ENCODE results near the gene MRPL20. TPM values are rescaled to one million over a fixed set of nuclear protein-coding genes. Genes with fewer than 3 reads are reported as not detected.
"Not testable (repeated sequence)": the region's sequence is repeated elsewhere in the genome, so short reads cannot be mapped to it uniquely, and the experiment has no call there.

MRPL20 gene
- total RNA-seq, 1 donor from 2014 or later: 150 TPM

DNA sequence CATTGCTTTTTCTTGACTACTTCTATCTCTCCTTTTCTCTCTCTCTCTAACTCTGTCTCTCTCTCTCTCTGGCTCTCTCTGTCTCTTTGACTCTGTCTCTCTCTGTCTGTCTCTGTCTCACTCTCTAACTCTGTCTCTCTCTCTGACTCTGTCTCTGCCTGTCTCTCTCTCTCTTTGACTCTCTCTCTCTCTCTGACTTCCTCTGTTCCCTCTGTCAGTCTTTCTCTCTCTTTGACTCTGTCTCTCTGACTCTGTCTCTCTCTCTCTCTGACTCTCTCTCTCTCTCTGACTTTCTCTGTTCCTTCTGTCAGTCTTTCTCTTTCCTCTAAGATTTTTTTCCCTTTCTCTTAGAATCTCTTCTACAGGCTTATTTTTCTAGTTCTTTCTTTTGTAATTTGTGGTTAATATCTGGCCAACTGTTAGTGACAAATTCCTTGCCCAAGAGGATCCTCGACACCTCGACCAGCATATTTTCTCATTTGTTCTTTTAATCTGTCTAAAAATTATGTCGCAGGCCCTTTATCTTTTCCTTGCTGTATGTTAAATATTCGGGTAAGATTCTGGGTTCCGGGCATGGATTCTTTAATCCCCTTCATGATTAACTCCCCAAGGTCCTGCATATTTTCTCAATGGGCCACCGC is 42.1 kb upstream of the MRPL20 start, which contains the start of gene ATAD3C:
ATAD3C (plus strand) TSS at position 591 of the 641 bp plus-strand sequence. CDS start 995 bp downstream, outside the sequence.
- no peak for DNase-seq (ENCODE audit: low read depth)
- H3K4me3 ChIP-seq (ENCODE audit: low read depth, low read length): no peak within 1 kb of the TSS
- TF ChIP-seq, protein P1, sequence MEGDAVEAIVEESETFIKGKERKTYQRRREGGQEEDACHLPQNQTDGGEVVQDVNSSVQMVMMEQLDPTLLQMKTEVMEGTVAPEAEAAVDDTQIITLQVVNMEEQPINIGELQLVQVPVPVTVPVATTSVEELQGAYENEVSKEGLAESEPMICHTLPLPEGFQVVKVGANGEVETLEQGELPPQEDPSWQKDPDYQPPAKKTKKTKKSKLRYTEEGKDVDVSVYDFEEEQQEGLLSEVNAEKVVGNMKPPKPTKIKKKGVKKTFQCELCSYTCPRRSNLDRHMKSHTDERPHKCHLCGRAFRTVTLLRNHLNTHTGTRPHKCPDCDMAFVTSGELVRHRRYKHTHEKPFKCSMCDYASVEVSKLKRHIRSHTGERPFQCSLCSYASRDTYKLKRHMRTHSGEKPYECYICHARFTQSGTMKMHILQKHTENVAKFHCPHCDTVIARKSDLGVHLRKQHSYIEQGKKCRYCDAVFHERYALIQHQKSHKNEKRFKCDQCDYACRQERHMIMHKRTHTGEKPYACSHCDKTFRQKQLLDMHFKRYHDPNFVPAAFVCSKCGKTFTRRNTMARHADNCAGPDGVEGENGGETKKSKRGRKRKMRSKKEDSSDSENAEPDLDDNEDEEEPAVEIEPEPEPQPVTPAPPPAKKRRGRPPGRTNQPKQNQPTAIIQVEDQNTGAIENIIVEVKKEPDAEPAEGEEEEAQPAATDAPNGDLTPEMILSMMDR (conservative IDR thresholded peaks at IDR 0.05; ENCODE audit: low read depth, low read length): no peak

DNA sequence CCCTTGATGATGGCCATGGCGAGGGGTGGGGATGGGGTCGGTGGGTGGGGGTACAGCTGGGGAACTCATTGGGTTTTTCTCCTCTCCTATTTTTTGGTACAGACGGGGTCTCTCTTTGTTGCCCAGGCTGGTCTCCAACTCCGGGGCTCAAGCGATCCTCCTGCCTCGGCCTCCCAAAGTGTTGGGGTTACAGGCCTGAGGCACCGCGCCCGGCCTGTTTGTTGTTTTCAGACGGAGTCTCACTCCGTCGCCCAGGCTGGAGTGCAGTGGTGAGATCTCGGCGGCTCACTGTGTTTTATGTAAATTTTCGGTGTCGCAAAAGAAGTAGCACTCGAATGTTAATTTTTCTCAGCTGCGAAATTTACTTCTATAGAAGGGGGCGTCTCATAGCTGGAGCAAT is 39.5 kb upstream of the MRPL20 start:
- not testable (repeated sequence) for H3K4me3 ChIP-seq (ENCODE audit: low read depth, low read length); DNase-seq (ENCODE audit: low read depth)

DNA sequence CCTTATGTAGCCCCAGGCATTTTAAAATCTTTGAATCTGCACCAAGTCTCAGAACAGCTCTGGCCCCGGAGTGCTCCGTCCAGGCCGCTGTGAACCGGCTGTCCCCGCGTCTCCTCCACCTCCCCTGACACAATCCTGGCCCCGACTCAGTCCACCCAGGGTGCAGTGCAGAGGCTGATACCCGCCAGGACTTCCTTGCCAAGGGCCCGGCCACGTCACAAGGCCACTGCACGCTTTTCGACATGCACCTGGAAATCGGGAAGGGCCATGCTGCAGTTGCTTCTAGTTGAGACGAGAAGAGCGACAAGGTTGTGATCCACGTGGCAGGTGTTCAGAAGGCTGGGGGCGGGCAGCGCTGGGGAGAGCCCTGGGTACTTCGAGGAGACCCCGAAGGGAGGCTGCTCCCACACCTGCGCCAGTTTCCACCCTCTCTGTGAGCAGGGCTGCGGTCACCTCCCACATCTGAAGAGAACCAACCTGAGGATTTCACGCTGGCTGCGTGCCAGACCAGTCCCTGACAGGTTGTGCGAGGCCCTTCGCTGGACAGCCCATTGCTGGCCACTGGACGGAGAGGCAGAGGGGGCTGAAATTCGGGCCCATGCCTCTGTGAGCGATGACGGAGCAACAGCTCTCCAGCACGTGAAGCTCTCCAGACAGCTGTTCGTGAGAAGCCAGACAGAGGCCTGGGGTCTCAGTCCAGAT is 35.1 kb upstream of the MRPL20 start:
- no peak for DNase-seq (ENCODE audit: low read depth)
- TF ChIP-seq, protein P1 (conservative IDR thresholded peaks at IDR 0.05; ENCODE audit: low read depth, low read length): no peak
- no peak overlapping the region for H3K4me3 ChIP-seq (ENCODE audit: low read depth, low read length)

DNA sequence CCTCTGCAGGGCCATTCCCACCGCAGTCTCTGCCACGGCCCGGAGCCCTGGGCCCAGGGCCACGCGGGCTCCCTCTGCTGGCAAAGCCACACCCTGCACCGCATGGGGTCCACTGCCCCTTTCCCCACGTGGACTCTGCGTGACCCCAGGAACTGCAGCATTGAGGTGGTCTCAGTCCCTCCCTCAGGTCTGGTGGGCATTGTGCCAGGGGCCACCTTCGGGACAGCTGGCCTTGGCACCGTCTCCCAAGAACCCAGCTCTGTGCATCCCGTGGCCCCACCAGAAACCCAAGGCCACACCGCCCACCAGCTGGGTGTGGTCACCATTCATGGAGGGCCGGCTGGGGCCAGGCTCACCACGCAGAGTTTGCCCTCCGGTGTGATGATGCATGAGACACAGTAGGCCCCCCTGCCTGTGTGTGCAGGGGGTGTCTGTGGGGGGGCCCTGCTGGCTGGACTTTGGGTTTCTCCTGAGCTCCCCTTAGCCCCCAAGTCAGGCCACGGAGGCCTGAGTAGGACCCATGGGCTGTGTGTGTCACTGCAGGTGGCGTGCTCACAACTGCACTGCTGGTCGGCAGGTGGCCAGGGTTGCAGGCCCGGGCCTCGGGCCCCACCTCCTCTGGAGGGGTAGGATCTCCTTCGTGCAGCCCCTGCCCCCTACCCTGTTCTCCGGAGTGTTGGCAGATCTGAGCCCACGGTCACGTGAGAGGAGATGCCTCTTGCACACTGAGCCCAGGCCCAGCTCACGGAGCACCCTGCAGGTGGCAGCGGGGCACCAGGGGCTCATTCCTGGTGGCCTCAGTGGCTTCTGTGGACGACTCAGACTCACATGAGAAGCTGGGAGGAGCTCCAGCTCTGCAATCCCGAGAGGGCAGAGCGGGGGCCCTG is 34.2 kb upstream of the MRPL20 start:
- TF ChIP-seq, protein P1 (conservative IDR thresholded peaks at IDR 0.05; ENCODE audit: low read depth, low read length): peak; percentile 87
- no peak for DNase-seq (ENCODE audit: low read depth)
- no peak overlapping the region for H3K4me3 ChIP-seq (ENCODE audit: low read depth, low read length)

DNA sequence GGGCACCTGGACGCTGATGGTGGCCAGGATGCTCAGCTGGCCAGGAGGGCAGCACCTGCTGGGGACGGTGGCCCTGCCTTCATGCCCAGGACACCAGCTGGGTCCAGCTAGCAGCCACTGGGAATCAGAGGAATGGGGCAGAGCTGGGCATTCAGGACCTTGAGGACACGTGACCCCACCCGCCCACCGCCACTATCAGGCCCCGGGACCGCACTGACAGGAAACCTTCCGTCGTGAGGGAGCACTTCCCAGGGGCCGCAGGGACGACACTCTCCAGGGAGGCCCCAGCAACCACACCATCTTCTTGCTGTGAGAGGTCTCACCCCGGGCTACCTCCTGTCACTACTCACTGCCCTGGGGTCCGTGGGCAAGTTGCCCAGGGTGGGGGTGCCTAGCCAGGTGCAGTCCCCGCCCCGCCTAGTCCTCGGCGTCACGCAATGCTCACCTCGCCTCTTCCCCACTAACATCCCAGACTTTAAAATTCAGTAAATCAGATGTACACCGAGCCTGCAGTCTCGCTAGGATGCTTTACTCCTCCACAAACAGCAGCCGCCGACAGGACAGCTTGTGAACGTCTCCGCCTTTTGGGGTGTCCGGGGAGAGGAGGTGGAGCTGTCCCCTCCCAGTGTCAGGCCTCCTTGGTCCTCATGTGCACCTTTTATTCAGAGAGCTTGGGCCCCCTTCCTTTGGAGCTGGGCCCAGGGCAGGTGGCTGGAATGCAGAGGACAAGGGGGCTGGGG is 33.3 kb upstream of the MRPL20 start:
- DNase-seq (ENCODE audit: low read depth): no peak
- H3K4me3 ChIP-seq (ENCODE audit: low read depth, low read length): no peak overlapping the region
- TF ChIP-seq, protein P1 (conservative IDR thresholded peaks at IDR 0.05; ENCODE audit: low read depth, low read length): no peak

DNA sequence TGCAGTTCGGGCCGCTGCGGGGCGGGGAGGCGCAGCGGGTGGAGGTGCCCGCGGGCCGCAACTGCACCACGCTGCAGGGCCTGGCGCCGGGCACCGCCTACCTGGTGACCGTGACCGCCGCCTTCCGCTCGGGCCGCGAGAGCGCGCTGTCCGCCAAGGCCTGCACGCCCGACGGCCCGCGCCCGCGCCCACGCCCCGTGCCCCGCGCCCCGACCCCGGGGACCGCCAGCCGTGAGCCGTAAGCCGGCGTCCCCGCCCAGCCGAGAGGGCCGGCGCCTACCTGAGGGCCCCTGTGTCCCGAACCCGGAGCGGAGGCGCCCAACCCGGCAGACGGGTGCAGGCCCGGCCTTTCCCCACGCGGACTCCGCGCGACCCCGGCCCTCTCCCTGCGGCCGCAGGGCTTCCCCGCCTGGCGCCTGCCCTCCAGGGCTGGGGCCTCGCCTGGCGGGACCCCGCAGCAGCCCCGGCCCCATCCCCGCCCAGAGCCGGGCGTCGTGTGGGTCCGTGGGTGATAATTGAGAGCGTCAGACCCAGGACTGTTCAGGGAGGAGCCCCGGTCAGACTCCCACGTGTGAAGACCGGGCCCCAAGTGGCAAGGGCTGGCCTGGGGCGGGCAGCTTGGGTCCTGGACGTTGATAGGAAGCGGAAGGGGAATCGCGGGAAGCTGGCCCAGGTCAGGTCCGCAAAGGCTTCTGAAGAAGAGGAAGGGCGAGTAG is 32.6 kb upstream of the MRPL20 start:
- DNase-seq (ENCODE audit: low read depth): no peak
- H3K4me3 ChIP-seq (ENCODE audit: low read depth, low read length): no peak overlapping the region
- TF ChIP-seq, protein P1 (conservative IDR thresholded peaks at IDR 0.05; ENCODE audit: low read depth, low read length): no peak
